SU-DHL-6 (cell line): ENCODE measurements around the gene CPLANE2.

Experiments
- EZH2phosphoT487 ChIP-seq: fragments of 200-600 bp; sonication (generic), shearing (Covaris generic); conservative IDR thresholded peaks from 2 replicates; pipeline ENCODE4 v1.6.1; 2018; ENCODE audit warnings: mild to moderate bottlenecking, antibody characterized with exemption, low read length, moderate library complexity, mixed read lengths
- TF ChIP-seq, protein P1 (sequence below): fragments of 200-600 bp; sonication (generic); IDR thresholded peaks from one replicate; pipeline ENCODE4 v1.5.1; 2017; ENCODE audit warnings: antibody characterized with exemption, mild to moderate bottlenecking, low read length, moderate library complexity; ENCODE audit not compliant: insufficient read depth, poor library complexity, severe bottlenecking

DNA sequence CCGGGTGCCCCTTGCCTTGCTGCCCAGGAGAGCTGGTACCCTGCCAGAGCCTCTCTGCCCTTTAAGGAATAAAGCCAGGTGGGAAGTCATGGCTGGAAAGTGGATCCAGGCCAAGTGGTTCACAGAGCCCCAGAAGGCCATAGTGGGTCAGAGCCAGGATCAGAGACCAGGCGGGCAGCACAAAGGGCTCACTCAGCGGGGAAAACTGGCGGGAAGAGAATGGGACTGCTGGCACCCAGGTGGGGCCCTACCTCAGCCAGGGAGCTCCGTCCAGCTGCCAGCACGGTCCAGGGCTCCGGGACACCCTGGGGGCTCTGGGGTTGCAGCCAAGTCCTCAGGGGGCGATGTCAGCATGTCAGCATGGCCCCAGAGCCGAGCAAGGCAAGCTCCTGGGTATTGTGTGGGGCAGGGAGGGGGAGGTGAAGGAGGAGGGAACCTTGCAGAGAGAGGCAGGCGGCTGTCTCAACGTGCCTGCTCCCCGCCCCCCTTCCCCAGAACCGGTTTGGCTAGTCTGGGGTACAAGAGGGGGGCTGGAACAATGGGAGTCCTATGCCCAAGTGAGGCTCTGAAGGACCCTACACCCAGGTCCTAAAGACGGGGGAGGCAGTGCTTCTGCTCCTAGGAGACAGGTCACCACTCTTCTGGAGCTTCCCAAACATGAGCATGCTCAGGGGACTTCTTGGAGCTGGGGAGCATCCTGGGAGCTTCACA is 24.6 kb downstream of the CPLANE2 start, which contains the start of gene ARHGEF19:
- TF ChIP-seq, protein P1, sequence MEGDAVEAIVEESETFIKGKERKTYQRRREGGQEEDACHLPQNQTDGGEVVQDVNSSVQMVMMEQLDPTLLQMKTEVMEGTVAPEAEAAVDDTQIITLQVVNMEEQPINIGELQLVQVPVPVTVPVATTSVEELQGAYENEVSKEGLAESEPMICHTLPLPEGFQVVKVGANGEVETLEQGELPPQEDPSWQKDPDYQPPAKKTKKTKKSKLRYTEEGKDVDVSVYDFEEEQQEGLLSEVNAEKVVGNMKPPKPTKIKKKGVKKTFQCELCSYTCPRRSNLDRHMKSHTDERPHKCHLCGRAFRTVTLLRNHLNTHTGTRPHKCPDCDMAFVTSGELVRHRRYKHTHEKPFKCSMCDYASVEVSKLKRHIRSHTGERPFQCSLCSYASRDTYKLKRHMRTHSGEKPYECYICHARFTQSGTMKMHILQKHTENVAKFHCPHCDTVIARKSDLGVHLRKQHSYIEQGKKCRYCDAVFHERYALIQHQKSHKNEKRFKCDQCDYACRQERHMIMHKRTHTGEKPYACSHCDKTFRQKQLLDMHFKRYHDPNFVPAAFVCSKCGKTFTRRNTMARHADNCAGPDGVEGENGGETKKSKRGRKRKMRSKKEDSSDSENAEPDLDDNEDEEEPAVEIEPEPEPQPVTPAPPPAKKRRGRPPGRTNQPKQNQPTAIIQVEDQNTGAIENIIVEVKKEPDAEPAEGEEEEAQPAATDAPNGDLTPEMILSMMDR: no peak
- no peak for TF ChIP-seq EZH2phosphoT487
